SHP77 treated with DMSO at 0.1 percent for 48 hours (cell line): ENCODE results near the gene EIF2S2.

Experiments
- DNase-seq: peaks from one replicate; lab custom pipeline; 2025; lab: John Stamatoyannopoulos, UW

EIF2S2 gene

GRCh38 chr20:34062570-34063482, 49.2 kb downstream of the EIF2S2 start:
- DNase-seq = no peak

DNA sequence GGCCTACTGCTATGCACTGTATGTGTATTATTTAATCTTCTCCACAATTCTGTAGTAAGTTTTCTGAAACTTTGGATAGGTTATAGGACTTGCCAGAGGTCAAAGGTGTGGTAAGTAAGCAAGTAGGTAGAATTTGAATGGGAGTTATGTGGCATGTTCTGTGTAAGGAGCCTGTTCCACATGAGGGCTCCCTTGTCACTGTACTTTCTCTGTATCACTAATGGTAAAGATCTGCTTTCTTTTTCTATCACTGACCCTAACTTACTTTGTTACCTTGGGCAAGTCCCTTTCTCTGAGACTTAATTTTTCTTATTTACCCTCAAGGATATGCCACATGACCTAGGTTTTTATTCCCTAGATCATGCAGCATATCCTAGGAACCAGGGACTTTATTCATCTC, 50.3 kb downstream of the EIF2S2 start:
- no peak for DNase-seq

GRCh38 chr20:34060970-34061369, 51.1 kb downstream of the EIF2S2 start:
- no peak for DNase-seq

- no peak for DNase-seq
These were observed 53.2 kb downstream of the EIF2S2 start for GRCh38 chr20:34058831-34059230.

DNA sequence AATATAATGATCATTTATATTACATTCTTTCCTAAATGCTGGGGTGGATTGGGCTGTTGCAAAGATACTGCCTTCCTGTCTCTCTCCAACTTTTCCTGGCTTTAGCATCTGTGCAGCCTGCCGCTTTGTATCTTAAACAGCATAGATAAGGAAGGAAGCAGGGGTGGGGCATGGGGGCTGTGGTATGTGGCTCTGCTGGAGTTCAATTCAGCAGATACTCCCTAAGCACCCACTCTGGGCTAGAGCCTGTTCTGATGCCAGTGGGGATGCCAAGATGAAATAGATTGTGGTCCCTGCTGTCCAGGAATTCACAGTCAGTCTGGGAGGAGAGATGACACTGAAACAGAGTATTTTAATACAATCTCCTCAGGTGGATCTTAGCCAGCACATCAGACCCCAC, 56.8 kb downstream of the EIF2S2 start:
- DNase-seq = no peak

GRCh38 chr20:34052414-34052813, 59.6 kb downstream of the EIF2S2 start:
- DNase-seq = no peak

GRCh38 chr20:34049897-34050695, 61.9 kb downstream of the EIF2S2 start:
- no peak for DNase-seq

DNA sequence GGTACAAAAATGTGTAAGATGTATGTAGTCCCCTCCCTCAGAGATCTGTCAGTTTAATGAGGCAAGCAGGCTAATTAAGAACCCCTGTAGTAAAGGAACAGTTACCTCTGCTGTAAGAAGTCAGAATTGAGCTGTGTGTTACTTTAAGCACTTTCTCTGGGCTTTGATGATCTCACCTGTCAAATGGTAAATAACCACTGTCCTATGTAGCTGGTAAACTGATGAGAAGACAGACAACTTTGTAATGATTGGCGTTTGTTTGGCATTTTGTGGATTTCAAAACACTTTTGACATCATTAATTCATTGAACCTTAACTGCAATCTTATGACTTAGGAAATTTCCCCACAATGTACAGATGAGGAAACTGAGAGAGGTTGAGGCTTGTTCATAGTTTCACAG, 62.7 kb downstream of the EIF2S2 start:
- no peak for DNase-seq

DNA sequence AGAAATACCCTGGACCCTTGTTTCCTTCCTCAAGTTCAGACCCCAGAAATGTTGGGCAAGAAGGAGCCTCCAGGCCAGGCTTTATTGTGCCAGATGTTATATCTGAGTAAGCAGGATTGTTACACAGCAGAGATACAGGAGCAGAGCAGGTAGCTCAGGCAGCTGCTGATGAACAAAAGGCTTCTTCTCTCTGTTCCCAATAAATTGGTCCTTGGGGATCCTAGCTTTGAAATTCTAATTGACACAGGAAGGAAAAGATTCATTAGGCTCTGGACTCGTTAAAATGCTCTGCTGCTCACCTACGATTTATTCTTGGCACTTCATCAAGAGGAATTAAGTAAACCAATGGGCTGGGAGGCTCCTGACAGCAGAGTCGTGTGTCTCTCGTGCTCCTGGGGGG, 64.1 kb downstream of the EIF2S2 start:
- DNase-seq = no peak

DNA sequence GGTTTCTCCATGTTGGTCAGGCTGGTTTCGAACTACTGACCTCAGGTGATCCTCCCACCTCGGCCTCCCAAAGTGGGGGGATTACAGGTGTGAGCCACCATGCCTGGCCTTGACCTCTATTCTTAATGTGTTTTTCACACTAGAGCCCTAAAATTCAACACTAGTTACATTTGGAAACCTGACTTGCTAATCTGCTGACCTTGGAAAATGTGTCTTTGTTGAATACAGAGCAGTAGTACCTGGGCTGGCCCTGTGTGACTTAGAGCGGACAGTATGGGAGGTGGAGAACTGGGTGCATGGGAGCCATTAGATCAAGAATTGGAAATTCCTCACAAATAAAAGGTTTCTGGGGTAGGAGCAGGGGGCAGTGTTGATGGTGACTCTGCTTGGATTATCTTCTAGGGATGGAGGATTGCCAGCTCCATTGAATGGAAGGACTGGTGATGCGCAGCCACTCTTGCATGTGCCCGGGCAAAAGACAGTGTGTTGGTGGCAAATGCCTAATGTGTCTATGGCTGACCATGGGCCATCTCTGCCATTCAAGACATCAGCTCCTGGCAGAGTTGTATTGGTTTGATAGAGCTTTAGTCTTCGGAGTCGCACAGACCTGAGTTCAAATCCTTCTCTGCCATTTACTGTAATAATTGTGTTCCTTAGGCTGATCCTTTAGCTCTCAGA, 64.9 kb downstream of the EIF2S2 start:
- DNase-seq = no peak

- no peak for DNase-seq
These were observed 65.9 kb downstream of the EIF2S2 start for GRCh38 chr20:34045930-34046725.

DNA sequence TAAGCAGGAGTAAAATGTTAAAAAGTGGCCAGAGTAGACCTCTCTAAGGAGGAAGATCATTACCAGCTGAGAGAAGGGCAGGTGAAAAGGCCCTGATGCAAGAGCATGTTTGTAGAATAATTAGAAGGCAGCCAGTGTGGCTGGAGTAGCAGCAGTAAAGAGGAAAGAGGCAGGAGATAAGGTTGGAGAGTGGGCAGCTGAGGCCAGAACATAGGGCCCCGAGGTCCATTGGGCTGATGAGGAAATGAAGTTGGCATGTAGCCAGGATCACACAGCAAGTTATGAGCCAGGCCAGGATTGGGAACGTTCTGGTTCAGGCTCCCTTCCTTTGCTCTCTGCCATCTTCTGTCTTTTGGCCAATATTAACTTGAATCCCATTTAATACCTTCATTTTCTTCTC, 66.7 kb downstream of the EIF2S2 start:
- DNase-seq = no peak

DNA sequence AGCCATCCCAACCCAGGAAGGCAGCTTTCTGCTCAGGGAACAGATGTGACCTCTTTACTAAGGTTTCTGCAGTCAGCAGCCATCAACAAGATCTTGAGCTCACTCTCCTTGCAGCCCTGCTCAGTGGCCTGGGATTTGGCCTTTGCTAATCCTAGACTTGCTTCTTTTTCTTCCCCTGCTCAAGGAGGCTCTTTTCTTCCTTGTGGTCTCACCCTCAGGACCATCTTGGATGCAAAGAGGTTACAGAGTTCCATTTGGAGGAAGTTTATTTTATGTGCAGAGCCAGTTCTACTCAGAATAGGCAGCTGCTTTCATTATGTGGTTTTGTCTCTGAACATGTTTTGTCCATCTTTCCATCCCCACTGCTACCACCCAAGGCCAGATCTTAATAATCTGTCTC, 69.0 kb downstream of the EIF2S2 start:
- no peak for DNase-seq

GRCh38 chr20:34042262-34042661, 69.8 kb downstream of the EIF2S2 start:
- DNase-seq = peak; percentile 94

DNA sequence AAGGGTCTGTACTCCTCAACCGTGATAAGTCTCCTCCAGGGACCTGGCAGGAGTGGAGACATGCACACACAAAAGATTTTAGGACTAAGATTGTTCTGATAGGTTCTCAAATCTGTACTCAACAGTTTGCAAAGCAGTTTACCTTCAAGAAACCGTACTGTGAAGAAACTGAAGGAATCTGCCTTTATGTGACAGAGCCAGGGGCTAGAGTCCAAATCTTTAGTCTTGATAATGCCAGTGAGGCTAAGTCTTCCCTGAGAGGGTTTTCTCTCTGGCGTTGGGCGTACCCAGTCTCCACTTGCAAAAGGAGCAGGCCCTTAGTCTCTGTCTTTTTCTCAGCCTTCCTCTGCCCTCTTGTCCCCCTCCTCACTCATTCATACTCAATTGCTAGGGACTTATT, 70.8 kb downstream of the EIF2S2 start:
- no peak for DNase-seq

- DNase-seq = no peak
These were observed 71.6 kb downstream of the EIF2S2 start for GRCh38 chr20:34040300-34040995.
